Hepatocyte (in vitro differentiated cells): ENCODE measurements around the gene INO80C.

Experiments
- CTCF ChIP-seq: fragments of 200-600 bp; sonication (generic); IDR thresholded peaks from 2 replicates; pipeline ENCODE4 v1.5.1; 2016; ENCODE audit warnings: antibody characterized with exemption, mild to moderate bottlenecking; ENCODE audit not compliant: poor library complexity
- EZH2 ChIP-seq: fragments of 200-600 bp; sonication (generic); IDR thresholded peaks from 2 replicates; pipeline ENCODE4 v1.6.1; 2016; ENCODE audit warnings: antibody characterized with exemption, mild to moderate bottlenecking, borderline replicate concordance

- TF ChIP-seq EZH2 (no peak), CTCF (no peak)
Measured at GRCh38 chr18:35508746-35509338, 11.1 kb upstream of the INO80C start.
